DND-41 (cell line): ENCODE data around the gene OR51B4.

ENCODE experiments used
- ATAC-seq: fragments of 200-7000 bp; cut with Tn5 transposase; 3 replicates; pipeline ENCODE4 v1.9.1; 2021; ENCODE audit warnings: low read depth; ENCODE audit not compliant: insufficient read depth
- DNase-seq: peaks from one replicate; pipeline ENCODE4 v3.0.0-alpha.2; 2020
- H2AFZ ChIP-seq: 2 replicates; pipeline ENCODE4 v1.6.0; 2012; ENCODE audit warnings: low read depth, low read length
- H3K27ac ChIP-seq: 2 replicates; pipeline ENCODE4 v1.5.1; 2012; ENCODE audit warnings: low read length, inconsistent platforms
- H3K27me3 ChIP-seq: fragments of 200-600 bp; sonication (generic); 2 replicates; pipeline ENCODE4 v1.6.0; 2012; ENCODE audit warnings: low read length, mild to moderate bottlenecking, inconsistent platforms; ENCODE audit not compliant: insufficient read depth, poor library complexity
- H3K36me3 ChIP-seq: 2 replicates; pipeline ENCODE4 v1.5.1; 2012; ENCODE audit warnings: low read length, inconsistent platforms; ENCODE audit not compliant: insufficient read depth
- H3K4me1 ChIP-seq: 2 replicates; pipeline ENCODE4 v1.5.1; 2012; ENCODE audit warnings: mild to moderate bottlenecking, low read length; ENCODE audit not compliant: insufficient read depth
- H3K4me2 ChIP-seq: 2 replicates; pipeline ENCODE4 v1.6.0; 2012; ENCODE audit warnings: mild to moderate bottlenecking, moderate library complexity, low read length, inconsistent platforms; ENCODE audit not compliant: insufficient read depth
- H3K4me3 ChIP-seq, 2 experiments: fragments of 200-600 bp in 1 of 2; shearing (Covaris generic) in 1 of 2; 2 replicates each; pipeline ENCODE4 v1.5.1; 2012 to 2016; ENCODE audit warnings: inconsistent platforms in 2 of 2, low read length in 2 of 2, mild to moderate bottlenecking in 2 of 2, low read depth in 1 of 2, moderate library complexity in 1 of 2
- H3K79me2 ChIP-seq: 2 replicates; pipeline ENCODE4 v1.6.0; 2012; ENCODE audit warnings: low read length, inconsistent platforms; ENCODE audit not compliant: insufficient read depth
- H3K9ac ChIP-seq: 2 replicates; pipeline ENCODE4 v1.6.0; 2012; ENCODE audit warnings: low read depth, mild to moderate bottlenecking, inconsistent platforms, low read length, moderate library complexity
- H3K9me3 ChIP-seq: 2 replicates; pipeline ENCODE4 v1.5.1; 2012; ENCODE audit warnings: low read length, moderate library complexity, mild to moderate bottlenecking, inconsistent platforms; ENCODE audit not compliant: insufficient read depth, severe bottlenecking
- H4K20me1 ChIP-seq: 2 replicates; pipeline ENCODE4 v1.6.0; 2012; ENCODE audit warnings: low read length; ENCODE audit not compliant: insufficient read depth
- EZH2 ChIP-seq: IDR thresholded peaks from 3 replicates; pipeline ENCODE4 v1.6.1; 2012; ENCODE audit warnings: borderline replicate concordance, low read depth, mild to moderate bottlenecking, moderate library complexity, low read length, inconsistent platforms; ENCODE audit not compliant: severe bottlenecking
- TF ChIP-seq, protein P1 (sequence below): IDR thresholded peaks from 2 replicates; pipeline ENCODE4 v1.5.1; 2012; ENCODE audit warnings: borderline replicate concordance, low read length, moderate library complexity, mild to moderate bottlenecking; ENCODE audit not compliant: poor library complexity, severe bottlenecking; ENCODE audit errors: extremely low read depth

OR51B4 gene

DNA sequence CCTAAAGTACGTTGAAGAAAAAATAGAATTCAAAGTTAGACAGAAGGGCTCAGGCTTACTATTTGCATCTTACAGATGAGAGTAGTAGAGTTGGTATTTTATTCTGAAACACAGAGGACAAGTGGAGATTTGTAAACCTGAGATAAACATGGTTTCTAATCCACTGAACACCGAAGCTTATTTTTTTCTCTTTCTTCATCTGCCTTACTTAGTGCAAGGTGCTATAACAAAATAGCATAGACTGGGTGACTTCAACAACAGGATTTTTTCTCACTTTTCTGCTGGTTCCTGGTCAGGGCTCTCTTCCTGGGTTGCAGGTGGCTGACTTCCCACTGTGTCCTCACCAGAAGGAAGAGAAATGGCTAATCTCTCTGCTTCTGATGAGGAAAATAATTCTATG lies 50.0 kb downstream of the OR51B4 start:
- no peak for TF ChIP-seq EZH2
- TF ChIP-seq, protein P1, sequence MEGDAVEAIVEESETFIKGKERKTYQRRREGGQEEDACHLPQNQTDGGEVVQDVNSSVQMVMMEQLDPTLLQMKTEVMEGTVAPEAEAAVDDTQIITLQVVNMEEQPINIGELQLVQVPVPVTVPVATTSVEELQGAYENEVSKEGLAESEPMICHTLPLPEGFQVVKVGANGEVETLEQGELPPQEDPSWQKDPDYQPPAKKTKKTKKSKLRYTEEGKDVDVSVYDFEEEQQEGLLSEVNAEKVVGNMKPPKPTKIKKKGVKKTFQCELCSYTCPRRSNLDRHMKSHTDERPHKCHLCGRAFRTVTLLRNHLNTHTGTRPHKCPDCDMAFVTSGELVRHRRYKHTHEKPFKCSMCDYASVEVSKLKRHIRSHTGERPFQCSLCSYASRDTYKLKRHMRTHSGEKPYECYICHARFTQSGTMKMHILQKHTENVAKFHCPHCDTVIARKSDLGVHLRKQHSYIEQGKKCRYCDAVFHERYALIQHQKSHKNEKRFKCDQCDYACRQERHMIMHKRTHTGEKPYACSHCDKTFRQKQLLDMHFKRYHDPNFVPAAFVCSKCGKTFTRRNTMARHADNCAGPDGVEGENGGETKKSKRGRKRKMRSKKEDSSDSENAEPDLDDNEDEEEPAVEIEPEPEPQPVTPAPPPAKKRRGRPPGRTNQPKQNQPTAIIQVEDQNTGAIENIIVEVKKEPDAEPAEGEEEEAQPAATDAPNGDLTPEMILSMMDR: no peak
- H2AFZ ChIP-seq: no peak overlapping the region
- no peak for ATAC-seq
- no peak overlapping the region for H3K9ac ChIP-seq
- H3K36me3 ChIP-seq: no peaks in the 10 kb centered on the region
- no peaks in the 10 kb centered on the region for H3K4me1 ChIP-seq
- H4K20me1 ChIP-seq: no peaks in the 10 kb centered on the region
- H3K27me3 ChIP-seq: no peaks in the 10 kb centered on the region
- H3K27ac ChIP-seq: no peak overlapping the region
- H3K4me2 ChIP-seq: no peak overlapping the region
- H3K4me3 ChIP-seq: no peak overlapping the region
- no peak for DNase-seq
- H3K9me3 ChIP-seq: no peaks in the 10 kb centered on the region
- H3K79me2 ChIP-seq: no peaks in the 10 kb centered on the region
